Ovary (tissue), 9 donors: ENCODE measurements around the gene CPTP. TPM values are rescaled to one million over a fixed set of nuclear protein-coding genes. Genes with fewer than 3 reads are reported as not detected.

Source experiments
- DNase-seq, 5 donors: peaks; one replicate each; pipeline ENCODE4 v3.0.0-alpha.2; 2019 to 2020
- H3K27ac ChIP-seq, 2 donors: fragments of 200-600 bp; one replicate each; pipeline versions ENCODE4 v1.5.1 to v1.8.0; 2019 to 2022
- H3K27me3 ChIP-seq: fragments of 200-600 bp; one replicate; pipeline ENCODE4 v1.8.0; 2022
- H3K36me3 ChIP-seq: fragments of 200-600 bp; sonication (generic); one replicate; pipeline ENCODE4 v1.5.1; 2019
- H3K4me1 ChIP-seq: one replicate; pipeline ENCODE4 v1.8.1; 2013; ENCODE audit warnings: mild to moderate bottlenecking, moderate library complexity; ENCODE audit not compliant: insufficient read depth
- H3K4me3 ChIP-seq: fragments of 200-600 bp; sonication (generic); one replicate; pipeline ENCODE4 v1.5.1; 2017
- H3K9me3 ChIP-seq, 2 donors: fragments of 200-600 bp in 1 of 2; sonication (generic) in 1 of 2; one replicate each; pipeline versions ENCODE4 v1.5.1 to v1.8.1; 2013 to 2019; ENCODE audit warnings: mild to moderate bottlenecking in 1 of 2, moderate library complexity in 1 of 2
- EP300 ChIP-seq: sonication (generic); formaldehyde crosslinking; IDR thresholded peaks from one replicate; pipeline ENCODE4 v1.6.1; 2017; ENCODE audit warnings: antibody characterized with exemption
- POLR2A ChIP-seq: fragments of 450-650 bp; IDR thresholded peaks from one replicate; pipeline ENCODE4 v1.6.1; 2017; ENCODE audit warnings: antibody characterized with exemption, mild to moderate bottlenecking, moderate library complexity
- WGBS, 3 donors: extraction: QIAGEN DNeasy Blood & Tissue Kit in 1 of 3; methylation state at CpG; one replicate each; pipeline versions ENCODE4 v1.1.5 to v1.1.7; 2013 to 2017; 5-methylcytosine and 5-hydroxymethylcytosine counted together
- intact Hi-C, 4 donors: fragments of 100-400 bp; cut with DNase I; formaldehyde crosslinking; loops; one replicate each; pipeline versions ENCODE4 v1.11.0 to v1.15.1; 2022 to 2023
- polyA plus RNA-seq, 2 donors: library from polyadenylated mRNA; stranded (reverse); fragments of 200-250 nt in 1 of 2; fragments of 350-450 nt in 1 of 2; fragmentation: Illumina TruSeq in 1 of 2; extraction: RNeasy Lipid Tissue Mini Kit (QIAGEN cat#74804) in 1 of 2; gene quantifications; one replicate each; pipeline ENCODE4 v1.2.3, GENCODE V29; 2013 to 2014
- total RNA-seq, 7 donors: library from RNA; depleted of rRNA in 2 of 7; stranded (reverse); fragments of >200 nt in 2 of 7; fragmentation: NEBNext Ultra II Directional in 3 of 7; extraction: Animal tissue kit (Norgen Biotek cat#: 25700) in 3 of 7; gene quantifications; one replicate each; pipeline versions ENCODE4 v1.1.0 to v1.2.4, GENCODE V29; 2016 to 2023
- TF ChIP-seq, protein P1 (sequence below), 3 donors: fragments of 450-650 bp in 2 of 3; fragments of 200-600 bp in 1 of 3; IDR thresholded peaks; one replicate each; pipeline versions ENCODE4 v1.5.1 to v1.8.0; 2016 to 2022; ENCODE audit warnings: antibody characterized with exemption in 3 of 3, mild to moderate bottlenecking in 1 of 3
- donor health status: DM: no; HTN: no; CAD: no; lungs with moderate emphysema.
- donor health status: DM: no; HTN: no; CAD: no.
- donor health status: Bipolar disorder and iron deficiency.
- donor health status: DM: yes; HTN: yes; CAD: no.
- donor health status: DM: no; HTN: no; CAD: no.
- donor health status: DM: yes; HTN: yes; CAD: no.

Gene CPTP
- total and polyA plus RNA-seq, 9 donors, result 2.4 to 21.0 (median 14.8) TPM

DNA sequence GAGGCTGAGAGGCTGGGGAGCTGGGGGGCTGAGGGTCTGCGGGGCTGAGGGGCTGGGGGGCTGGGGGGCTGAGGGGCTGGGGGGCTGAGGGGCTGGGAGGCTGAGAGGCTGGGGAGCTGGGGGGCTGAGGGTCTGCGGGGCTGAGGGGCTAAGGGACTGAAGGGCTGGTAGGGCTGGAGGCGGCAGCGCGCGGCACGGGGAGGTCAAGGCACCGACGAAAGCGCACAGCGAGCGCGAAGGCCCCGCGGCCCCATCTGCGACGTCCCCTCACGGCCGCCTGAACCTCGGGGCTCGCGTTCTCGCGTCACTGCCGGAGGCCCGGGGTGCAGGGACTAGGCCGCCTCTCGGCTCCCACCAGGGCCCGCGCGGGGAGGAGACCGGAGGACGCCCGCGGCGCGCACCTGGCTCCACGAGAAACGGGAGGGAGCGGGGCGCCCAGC lies 498 bp upstream of the CPTP start:
- H3K4me1 ChIP-seq, result peaks cover 10% of the 10 kb centered on the region
- intact Hi-C loops, result loop anchor here in 1 of 4 donors (2.0 kb wide), 1 partner anchor 25 kb away; the partner anchor contains the start of gene DVL1
- no peaks in the 10 kb centered on the region for H3K36me3 ChIP-seq

DNA sequence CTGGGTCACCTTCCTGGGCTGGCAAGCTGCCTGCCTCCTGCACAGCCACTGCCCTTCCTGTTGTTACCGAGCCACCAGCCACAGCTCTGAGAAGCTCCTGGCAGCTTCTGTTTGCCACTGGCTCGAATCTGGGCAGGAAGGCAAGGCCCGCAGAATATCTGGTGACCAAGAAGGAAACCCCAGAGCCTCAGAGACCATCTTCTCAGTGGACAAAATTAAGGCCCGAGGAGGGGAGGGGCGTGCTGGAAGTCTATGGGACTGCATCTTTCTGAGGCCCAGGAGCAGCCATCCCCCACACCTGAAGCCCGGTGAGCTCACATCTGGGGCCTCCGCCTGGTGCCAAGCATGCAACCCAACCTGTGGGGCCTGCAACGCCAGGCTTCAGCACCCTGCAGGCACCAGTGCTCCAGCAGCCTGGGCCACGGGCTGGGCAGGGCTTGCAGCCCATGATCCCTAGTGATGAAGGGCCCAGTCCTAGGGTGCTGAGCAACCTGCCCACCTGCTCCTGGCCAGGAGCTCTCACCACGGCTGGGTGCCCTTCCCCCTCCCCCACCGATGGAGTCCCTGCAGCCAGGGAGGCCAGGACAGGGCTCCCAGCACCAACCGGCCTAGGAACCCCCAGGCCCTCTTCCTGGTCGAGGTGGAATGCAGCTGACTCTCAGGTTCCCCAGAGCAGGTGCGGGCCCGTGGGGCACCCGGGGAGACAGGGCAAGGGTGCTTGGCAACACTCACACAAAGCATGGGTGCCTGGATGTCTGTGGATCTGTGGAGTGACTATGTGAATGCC lies 879 bp downstream of the CPTP start:
- intact Hi-C loops, result loop anchor here in 1 of 4 donors (2.0 kb wide), 1 partner anchor 23 kb away; the partner anchor contains the start of gene DVL1
- TF ChIP-seq POLR2A, result no peak
- TF ChIP-seq EP300, result no peak
- TF ChIP-seq, protein P1, sequence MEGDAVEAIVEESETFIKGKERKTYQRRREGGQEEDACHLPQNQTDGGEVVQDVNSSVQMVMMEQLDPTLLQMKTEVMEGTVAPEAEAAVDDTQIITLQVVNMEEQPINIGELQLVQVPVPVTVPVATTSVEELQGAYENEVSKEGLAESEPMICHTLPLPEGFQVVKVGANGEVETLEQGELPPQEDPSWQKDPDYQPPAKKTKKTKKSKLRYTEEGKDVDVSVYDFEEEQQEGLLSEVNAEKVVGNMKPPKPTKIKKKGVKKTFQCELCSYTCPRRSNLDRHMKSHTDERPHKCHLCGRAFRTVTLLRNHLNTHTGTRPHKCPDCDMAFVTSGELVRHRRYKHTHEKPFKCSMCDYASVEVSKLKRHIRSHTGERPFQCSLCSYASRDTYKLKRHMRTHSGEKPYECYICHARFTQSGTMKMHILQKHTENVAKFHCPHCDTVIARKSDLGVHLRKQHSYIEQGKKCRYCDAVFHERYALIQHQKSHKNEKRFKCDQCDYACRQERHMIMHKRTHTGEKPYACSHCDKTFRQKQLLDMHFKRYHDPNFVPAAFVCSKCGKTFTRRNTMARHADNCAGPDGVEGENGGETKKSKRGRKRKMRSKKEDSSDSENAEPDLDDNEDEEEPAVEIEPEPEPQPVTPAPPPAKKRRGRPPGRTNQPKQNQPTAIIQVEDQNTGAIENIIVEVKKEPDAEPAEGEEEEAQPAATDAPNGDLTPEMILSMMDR (IDR thresholded peaks at IDR 0.05), result no peak
- Histone ChIP-seq H3K36me3 (no peaks in the 10 kb centered on the region), H3K4me1 (peaks cover 10% of the 10 kb centered on the region), H3K27me3 (no peaks in the 10 kb centered on the region), H3K27ac (peak overlapping the region; percentile 1 to 74), H3K9me3 (no peaks in the 10 kb centered on the region), H3K4me3 (peak overlapping the region; percentile 78)
- no peak for DNase-seq
- 42 to 52% (median 50%) methylated on average over 12 to 16 of the region's 16 CpGs for WGBS, 3 donors

More for the DNA sequence above, 498 bp upstream of the CPTP start:
- no peak for DNase-seq
- TF ChIP-seq POLR2A (no peak), EP300 (no peak)
- TF ChIP-seq, protein P1 (IDR thresholded peaks at IDR 0.05), result no peak
- Histone ChIP-seq H3K27ac (peak overlapping the region in 1 of 2 donors; percentile 74), H3K9me3 (no peaks in the 10 kb centered on the region), H3K27me3 (no peaks in the 10 kb centered on the region), H3K4me3 (peak overlapping the region; percentile 78)
- 0 to 1% (median 1%) methylated on average over 2 to 41 of the region's 41 CpGs for WGBS, 3 donors

DNA sequence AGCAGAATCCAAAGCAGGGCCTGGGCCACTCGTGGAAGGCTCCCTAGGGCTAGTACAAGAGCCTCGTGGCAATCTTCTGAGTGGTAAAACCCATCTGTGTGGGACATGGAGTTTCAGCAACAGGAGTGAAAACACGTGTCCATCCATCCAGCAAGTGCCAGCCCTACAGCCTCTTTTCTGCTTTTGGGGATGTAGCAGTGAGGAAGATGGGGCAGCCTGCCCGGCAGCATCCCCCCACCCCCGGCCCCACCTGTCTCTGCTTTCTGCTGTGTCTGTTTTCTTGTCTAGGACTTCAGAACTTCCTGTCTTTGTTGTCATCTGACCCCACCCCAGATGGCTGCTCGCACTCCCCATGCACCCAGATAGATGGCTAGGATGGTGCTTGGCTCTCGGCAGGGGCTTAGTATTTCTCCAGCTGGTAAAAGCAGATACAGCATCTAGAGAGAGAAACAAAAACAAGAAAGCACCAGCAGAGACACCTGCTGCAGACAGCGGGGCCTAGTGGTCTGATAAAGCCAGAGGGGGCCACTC lies 1.5 kb downstream of the CPTP start:
- no peaks in the 10 kb centered on the region for H3K9me3 ChIP-seq

DNA sequence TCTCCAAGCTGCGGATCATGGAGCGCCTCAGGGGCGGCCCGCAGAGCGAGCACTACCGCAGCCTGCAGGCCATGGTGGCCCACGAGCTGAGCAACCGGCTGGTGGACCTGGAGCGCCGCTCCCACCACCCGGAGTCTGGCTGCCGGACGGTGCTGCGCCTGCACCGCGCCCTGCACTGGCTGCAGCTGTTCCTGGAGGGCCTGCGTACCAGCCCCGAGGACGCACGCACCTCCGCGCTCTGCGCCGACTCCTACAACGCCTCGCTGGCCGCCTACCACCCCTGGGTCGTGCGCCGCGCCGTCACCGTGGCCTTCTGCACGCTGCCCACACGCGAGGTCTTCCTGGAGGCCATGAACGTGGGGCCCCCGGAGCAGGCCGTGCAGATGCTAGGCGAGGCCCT lies 2.7 kb downstream of the CPTP start:
- intact Hi-C loops, result no loop called here
- Histone ChIP-seq H3K4me3 (no peak overlapping the region), H3K9me3 (no peaks in the 10 kb centered on the region), H3K36me3 (no peaks in the 10 kb centered on the region), H3K27me3 (no peaks in the 10 kb centered on the region), H3K27ac (no peak overlapping the region), H3K4me1 (peaks cover 10% of the 10 kb centered on the region)
- TF ChIP-seq, protein P1 (IDR thresholded peaks at IDR 0.05), result no peak
- no peak for TF ChIP-seq EP300
- no peak for TF ChIP-seq POLR2A
- 84 to 90% (median 87%) methylated on average over 40 of the region's 40 CpGs for WGBS, 3 donors
- no peak for DNase-seq

More for the DNA sequence above, 1.5 kb downstream of the CPTP start:
- no peak overlapping the region for H3K27ac ChIP-seq
- 56 to 63% (median 60%) methylated on average over 8 of the region's 8 CpGs for WGBS, 3 donors
- no peak for TF ChIP-seq POLR2A
- TF ChIP-seq EP300, result no peak
- TF ChIP-seq, protein P1 (IDR thresholded peaks at IDR 0.05), result no peak
- H3K36me3 ChIP-seq, result no peaks in the 10 kb centered on the region
- intact Hi-C loops, result no loop called here
- no peak overlapping the region for H3K4me3 ChIP-seq
- H3K27me3 ChIP-seq, result no peaks in the 10 kb centered on the region
- DNase-seq, result no peak
- peaks cover 10% of the 10 kb centered on the region for H3K4me1 ChIP-seq
